HT1080 (cell line): Measurements from ENCODE around the gene STAU1. TPM values are rescaled to one million over a fixed set of nuclear protein-coding genes. Genes with fewer than 3 reads are reported as not detected.
"Not testable (repeated sequence)": the region's sequence is repeated elsewhere in the genome, so short reads cannot be mapped to it uniquely, and the experiment has no call there.

Experiments used
- DNase-seq: peaks from one replicate; pipeline ENCODE4 v3.0.0-alpha.2; 2015; ENCODE audit warnings: low read depth
- polyA plus RNA-seq, 2 experiments: library from polyadenylated mRNA; depleted of rRNA; stranded (reverse); fragments of >200 nt; gene quantifications; 2 replicates each; pipeline ENCODE4 v1.2.3, GENCODE V29; 2015
- total RNA-seq: library from RNA; depleted of rRNA; stranded (reverse); fragments of >200 nt; shearing (Covaris generic); gene quantifications from 2 replicates; pipeline ENCODE4 v1.2.3, GENCODE V29; 2014; rRNA removed

STAU1 gene
- 53.6 and 69.0 TPM in 2 replicates for total RNA-seq
- 95.1 and 114 TPM in 2 replicates for polyA plus RNA-seq (2015; cell fraction: cytosol; rRNA removed)
- polyA plus RNA-seq (2015; cell fraction: nucleus; rRNA removed) = 86.9 and 93.3 TPM in 2 replicates

GRCh38 chr20:49187851-49188641 is at the start of gene STAU1:
Gene STAU1 (minus strand): TSS chr20:49188334. CDS start chr20:49166201, 22,133 bp downstream.
- DNase-seq = peak; percentile 91

- DNase-seq = no peak
Measured at GRCh38 chr20:49237531-49237930, 49.4 kb upstream of the STAU1 start.

- no peak for DNase-seq
Measured at GRCh38 chr20:49236301-49236700, 48.2 kb upstream of the STAU1 start.

GRCh38 chr20:49234831-49235230 is 46.7 kb upstream of the STAU1 start:
- DNase-seq = no peak

GRCh38 chr20:49233226-49233625 is 45.1 kb upstream of the STAU1 start:
- no peak for DNase-seq

- DNase-seq = no peak
Measured at GRCh38 chr20:49231471-49231870, 43.3 kb upstream of the STAU1 start.

GRCh38 chr20:49230561-49231133 is 42.5 kb upstream of the STAU1 start:
- DNase-seq = no peak

DNA sequence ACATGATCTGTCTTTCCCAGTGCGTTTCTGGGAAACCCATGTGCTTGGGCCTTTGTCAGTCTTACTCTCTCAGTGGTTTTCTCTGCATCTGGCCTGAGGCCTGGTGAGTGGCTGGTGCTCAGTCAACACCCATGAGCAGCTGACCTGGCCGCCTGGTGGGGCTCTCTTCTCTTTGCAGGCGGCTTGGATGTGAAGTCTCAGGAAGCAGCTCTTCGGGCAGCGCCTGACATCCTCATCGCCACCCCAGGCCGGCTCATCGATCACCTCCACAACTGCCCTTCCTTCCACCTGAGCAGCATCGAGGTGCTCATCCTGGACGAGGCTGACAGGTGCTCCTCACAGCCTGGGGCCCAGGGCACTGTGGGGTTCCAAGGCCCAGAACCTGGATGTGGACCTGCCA is 41.9 kb upstream of the STAU1 start:
- no peak for DNase-seq

- no peak for DNase-seq
Measured at GRCh38 chr20:49229381-49229780, 41.2 kb upstream of the STAU1 start.

- no peak for DNase-seq
Measured at GRCh38 chr20:49228676-49229075, 40.5 kb upstream of the STAU1 start.

- DNase-seq = no peak
Measured at GRCh38 chr20:49225896-49226295, 37.8 kb upstream of the STAU1 start.

DNA sequence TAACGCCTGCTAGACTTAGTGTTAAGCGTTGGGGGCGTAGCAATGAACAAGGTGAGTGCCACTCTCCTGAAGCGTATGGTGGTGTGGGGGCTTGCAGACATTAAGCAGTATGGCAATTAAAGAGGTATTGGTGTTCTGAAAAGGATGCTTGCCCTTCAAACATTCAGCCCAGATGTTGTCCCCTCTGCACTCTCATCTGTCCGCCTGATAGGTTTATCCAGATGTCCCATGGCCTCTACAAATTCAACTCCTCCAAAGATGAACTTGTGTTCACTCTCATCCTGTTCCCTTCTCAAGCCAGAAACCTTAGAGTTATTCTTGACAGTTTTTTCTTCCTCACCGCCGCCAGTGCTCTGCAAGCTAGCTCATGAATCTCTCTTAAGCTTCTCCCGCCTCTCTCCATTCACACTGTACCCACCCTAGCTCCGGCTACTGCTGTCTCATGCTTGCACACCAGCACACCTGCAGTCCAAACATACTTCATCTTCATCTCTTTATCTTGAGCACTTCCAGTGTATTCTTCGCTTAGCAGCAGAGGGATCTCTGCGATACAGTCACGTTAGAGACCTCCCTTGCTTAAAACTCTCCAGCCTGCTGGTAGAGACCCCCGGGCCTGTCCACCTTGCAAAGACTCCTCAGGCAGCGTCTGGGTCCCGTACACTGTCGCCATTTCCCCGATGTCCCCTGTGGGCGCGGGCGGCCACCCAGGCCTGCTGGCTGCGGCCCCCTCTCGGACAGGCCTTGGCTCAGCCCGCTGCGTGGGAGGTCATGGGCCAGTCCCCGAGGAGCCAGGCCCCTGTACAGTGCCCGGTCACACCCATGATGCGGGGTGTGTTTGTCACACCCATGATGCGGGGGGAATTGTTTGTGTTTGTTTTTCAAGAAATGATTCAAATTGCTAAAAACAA is 32.0 kb upstream of the STAU1 start:
- DNase-seq = no peak

DNA sequence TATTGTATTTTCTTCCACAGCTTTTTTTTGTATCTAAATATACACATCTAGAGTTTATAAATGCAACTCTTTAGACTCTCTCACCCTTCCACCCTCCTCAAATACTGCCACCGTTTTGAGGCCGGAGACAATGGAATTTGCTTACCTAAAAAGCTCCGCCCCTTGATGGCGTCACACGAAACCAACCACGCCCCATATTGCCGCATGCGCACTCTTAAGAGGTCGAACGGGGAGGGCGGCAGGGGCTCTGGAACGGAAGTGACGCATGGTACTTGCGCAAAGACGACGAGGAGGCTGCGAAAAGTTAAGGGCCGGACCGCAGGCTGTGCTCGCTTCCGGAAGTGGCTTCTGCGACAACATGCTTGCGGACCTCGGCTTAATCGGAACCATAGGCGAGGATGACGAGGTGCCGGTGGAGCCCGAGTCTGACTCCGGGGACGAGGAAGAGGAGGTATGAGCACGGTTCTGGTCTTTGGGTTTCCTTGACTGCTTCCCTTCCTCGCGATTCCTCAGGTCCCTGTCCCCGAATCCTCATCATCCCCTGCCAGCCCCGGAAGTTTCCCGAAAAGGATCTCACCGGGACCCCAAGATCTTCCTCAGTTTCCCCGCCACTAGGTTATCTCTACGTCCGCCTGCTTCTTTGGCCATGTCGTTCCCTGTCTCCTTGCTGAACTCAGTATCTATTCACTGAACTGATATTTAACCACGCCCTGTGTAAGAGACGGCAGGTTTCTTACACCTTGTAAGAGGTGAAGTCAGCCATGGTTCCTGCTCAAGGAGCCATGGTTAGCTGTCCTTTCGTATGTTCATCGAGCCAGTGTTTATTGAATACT is 31.2 kb upstream of the STAU1 start, which contains the start of gene DDX27:
DDX27 (plus strand) TSS at position 326 of the 833 bp plus-strand sequence; CDS start at position 359, 33 bp downstream.
- peak; percentile 96 for DNase-seq

GRCh38 chr20:49218739-49219090 is 30.6 kb upstream of the STAU1 start:
- not testable (repeated sequence) for DNase-seq

- peak; percentile 85 for DNase-seq
Measured at GRCh38 chr20:49216991-49217578, 29.0 kb upstream of the STAU1 start.

DNA sequence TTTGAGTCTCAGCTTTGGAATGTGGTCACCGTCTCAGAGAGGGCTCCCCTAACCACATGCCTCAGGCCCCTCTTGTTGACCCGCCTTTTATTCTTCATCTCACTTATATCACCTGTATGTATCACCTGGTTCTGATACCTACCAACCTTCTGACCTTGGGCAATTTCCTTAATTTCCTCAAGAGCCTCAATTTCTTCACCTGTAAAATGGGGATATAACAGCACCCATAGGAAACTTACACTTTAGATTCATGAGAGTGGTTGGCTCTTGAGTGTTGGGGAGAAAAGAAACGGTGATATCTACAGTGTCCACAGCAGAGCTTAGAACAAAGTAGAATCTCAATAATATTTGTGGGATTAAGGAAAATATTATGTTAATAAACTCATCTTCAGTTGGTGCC is 27.1 kb upstream of the STAU1 start:
- no peak for DNase-seq

DNA sequence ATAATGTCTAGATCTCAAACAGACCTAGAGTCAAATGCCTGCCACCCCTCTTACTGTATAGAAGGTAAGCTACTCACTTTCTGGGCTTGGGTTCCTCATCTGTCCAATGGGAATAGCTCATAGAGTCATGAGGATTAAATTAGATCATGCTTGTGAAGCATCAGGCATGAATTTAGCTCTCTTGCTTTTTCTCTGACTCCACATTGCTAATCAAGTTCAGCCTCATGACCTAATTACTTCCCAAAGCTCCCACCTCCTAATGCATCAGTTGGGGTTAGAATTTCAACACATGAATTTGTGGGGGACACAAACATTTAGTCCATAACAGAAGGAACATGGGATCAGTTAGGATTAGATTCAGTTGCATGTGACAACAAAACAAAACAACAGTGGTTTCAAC is 26.4 kb upstream of the STAU1 start:
- DNase-seq = no peak

DNA sequence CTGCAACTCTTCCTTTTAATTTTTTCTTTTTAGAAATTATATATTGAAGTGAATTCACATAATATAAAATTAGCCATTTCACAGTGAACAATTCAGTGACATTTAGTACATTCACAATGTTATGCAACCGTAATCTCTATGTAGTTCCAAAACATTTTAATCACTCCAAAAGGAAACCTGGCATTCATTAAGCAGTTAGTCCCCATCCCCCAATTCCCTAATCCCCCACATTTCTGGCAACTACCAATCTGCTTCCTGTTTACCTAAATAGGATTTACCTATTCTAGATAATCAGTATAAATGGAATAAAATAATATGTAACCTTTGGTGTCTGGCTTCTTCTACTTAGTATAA is 22.6 kb upstream of the STAU1 start:
- no peak for DNase-seq

DNA sequence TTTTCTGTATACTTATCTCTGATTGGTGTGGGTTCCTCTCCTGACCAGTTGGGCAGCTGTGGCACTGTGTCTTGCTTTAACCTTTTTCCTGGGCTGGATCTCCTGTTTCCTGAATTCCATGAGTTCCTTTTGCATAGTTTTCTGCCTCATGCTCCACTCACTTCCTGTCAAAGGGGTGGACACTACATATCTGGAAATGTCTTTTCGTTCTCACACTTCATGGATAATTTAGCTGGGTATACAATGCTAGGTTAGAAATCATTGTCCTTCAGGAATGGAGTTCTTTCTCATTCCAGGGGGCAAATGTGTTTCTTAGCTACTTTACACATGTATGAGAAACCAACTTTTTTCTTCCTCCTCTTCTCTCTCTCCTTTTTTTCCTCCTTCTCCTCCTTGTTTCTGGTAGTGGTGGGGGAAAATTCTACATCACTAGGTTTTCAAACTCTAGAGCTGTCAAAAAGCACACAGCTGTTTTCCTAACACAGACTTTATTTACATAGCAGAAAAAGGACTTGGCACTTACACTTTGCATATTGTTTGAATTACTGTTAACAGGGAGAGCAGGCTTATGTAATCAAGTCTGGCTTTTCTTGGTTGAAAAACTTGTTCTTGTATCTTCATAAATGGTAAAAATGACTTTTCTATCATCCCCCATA is 22.1 kb upstream of the STAU1 start:
- peak; percentile 55 for DNase-seq

DNA sequence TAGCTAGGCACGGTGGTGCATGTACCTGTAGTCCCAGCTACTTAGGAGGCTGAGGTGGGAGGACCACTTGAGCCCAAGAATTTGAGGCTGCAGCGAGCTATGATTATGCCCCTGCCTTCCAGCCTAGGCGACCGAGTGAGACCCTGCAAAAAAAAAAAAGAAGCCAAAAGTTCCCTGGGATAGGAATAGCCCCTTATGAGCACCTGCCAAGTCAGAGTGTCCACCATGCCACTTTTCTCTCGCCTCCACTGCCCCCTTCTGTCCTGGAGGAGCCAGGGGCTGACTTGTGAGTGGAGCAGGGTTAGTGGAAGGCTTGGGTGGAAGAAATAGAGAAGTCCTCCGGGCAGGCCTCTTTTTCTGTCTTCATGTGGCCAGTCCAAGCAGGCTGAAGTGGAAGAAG is 18.9 kb upstream of the STAU1 start:
- DNase-seq = no peak
